HG02763 (cell line): ENCODE results near the gene PRKAR2B.
"Not testable (repeated sequence)": the region's sequence is repeated elsewhere in the genome, so short reads cannot be mapped to it uniquely, and the experiment has no call there.

Experiments
- ATAC-seq: cut with Tn5 transposase; IDR thresholded peaks from one replicate; pipeline ENCODE4 v1.9.1; 2021; ENCODE audit warnings: mild to moderate bottlenecking, moderate library complexity; ENCODE audit not compliant: unreplicated experiment

Gene PRKAR2B

DNA sequence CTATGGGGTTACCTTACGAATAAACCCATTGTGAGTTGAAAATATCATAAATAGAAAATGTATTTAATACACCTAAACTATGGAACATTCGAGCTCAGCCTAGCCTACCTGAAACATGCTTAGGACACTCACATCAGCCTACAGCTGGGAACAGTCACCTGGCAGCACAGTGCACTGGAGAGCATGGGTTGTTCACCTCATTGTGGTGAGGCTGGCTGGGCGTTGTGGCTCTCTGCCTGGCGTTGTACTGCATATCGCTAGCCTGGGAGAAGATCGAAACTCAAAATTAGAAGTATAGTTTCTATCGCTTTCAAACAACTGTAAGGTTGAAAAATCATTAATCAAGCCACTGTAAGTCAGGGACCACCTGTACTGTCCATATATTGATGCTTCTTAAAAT is 107.0 kb downstream of the PRKAR2B start:
- no peak for ATAC-seq

DNA sequence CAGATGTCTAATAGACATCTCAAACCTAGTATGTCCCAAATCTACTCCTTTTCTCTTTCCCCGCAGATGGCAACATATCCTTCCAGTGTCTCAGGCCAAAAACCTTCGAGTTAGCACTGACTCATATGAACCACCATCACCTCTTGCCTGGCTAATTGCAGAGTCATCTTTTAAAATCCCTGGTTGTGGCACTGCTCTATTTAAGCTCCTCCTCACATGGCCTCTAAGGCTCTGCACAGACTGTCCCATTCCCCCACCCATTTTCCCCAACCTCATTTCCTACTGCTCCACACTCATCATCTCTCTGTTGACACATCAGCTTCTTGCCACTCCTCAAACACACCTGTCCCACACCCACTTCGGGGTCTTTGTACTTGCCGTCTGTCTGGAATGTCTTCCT is 107.5 kb downstream of the PRKAR2B start:
- ATAC-seq = no peak

DNA sequence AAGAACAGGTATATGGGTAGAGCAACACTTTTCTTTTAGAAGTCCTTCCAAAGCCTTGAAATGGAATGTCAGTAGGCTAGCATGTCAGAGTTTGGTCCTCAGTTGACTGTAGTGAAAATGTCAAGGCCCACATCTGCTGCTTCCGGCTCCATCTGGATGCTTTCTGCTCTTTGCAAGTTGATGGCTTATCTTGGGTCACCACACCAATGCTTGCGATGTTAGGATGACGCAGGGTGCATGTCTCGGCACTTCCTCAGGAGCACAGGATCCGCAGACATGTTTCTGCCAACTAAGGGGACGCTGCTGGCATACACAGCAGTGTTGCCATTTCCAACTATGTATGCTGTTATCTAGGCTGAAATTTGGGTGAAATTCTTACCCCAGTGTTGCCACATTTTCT is 110.3 kb downstream of the PRKAR2B start:
- ATAC-seq = no peak

DNA sequence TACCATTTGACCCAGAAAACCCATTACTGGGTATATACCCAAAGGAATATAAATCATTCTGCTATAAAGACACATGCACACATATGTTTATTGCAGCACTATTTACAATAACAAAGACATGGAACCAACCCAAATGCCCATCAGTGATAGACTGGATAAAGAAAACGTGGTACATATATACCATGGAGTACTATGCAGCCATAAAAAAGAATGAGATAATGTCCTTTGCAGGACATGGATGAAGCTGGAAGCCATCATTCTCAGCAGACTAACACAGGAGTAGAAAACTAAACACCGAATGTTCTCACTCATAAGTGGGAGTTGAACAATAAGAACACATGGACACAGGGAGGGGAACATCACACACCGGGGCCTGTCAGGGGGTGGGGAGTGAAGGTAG is 111.2 kb downstream of the PRKAR2B start:
- ATAC-seq = not testable (repeated sequence)

DNA sequence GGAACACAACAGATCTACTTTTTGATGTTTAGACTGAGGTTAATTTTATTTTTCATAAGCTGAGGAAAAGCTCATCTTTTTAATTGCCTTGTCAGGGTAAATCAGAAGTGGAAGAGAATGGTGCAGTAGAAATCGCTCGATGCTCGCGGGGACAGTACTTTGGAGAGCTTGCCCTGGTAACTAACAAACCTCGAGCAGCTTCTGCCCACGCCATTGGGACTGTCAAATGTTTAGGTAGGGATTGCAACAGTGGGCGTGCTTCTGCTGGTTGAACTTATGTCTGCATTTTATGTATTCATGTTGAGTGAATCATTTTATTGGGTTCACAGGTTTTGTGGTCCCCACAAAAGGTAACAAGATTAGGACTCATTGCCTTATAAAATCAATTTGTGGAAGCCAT is 112.6 kb downstream of the PRKAR2B start:
- no peak for ATAC-seq

DNA sequence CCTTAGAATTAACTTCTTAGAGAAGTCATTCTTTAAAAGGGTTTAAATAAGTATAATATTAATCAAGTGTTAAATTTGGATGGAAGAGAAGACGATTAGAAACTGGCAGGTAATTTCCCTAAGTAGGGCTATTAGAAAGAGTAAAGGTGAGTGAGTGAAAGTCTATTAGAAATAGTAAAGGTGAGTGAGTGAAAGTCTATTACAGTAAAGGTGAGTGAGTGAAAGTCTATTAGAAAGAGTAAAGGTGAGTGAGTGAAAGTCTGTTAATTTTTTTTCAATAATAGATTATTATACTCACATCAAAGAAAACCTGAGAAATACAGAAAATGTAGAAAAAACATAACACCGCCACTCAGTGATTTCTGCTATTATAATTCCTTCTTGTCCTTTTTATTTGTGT is 113.5 kb downstream of the PRKAR2B start:
- no peak for ATAC-seq

DNA sequence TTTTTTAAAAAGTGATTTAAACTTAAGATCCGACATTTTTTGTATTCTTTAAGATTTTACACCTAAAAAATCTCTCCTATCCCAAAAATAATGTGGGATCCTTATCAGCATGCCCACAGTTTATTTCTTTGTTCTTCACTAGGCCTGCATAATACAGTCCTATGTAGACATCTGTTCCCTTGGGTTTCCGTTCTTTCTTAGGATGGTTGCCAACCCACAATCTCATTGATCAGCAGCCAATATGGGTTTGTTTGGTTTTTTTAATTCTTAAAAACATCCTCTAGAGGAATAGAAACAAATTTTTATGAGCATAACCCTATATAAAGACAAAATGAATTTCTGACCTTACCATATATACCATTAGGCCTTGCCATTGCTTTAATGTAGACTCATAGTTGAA is 115.9 kb downstream of the PRKAR2B start:
- ATAC-seq = no peak

DNA sequence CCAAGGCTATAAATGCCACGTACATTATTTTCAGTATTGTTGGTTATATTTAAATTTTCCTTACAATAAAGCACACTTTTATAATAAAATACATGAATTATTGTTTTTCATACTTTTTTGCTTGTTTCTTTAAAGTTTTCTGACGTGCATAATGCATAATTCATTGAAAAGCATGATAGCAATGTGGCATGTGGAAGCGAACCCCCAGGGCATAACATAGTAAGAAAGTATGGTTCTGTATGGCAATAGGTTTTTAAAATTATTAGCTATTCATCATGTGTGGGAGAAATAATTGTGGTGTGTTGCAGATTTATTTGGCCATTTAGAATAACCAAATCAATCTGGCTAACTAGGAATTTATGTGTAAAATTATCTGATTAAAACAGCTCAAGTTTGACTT is 116.9 kb downstream of the PRKAR2B start:
- ATAC-seq = no peak

DNA sequence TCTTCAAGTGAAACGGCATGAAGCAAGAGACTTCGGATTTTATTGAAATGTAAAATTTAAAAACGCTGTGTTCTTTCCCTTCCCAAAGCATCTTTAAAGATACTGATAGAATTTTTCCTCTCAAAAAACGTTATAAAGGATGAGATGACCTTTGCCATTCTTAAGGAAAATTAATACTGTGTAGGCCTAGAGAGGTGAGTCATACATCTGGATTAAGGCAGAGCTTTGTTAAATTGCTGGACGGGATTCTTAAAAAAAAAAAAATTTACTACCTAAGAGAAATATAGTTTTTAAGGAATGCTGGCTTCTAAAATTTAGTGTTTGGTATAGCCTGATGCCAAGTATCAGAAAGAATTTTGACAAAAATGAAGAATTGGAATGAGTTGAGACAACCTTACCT is 118.0 kb downstream of the PRKAR2B start:
- ATAC-seq = no peak

DNA sequence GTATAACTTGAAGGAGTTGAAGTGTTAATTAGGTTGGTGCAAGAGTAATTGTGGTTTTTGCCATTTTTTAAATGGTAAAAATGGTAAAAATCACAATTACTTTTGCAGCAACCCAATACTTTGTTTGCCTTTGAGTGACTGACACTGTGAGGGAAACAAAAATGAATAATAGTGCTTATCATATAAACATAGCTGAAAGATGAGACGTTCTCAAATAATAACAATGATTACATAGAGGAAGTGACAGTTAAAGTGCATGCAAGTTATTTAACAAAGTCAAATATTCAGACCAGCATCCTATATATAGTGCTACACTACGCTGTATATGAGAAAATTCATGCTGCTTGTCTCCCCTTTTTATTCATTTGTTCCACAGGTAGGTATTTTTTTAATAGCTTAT is 119.6 kb downstream of the PRKAR2B start:
- ATAC-seq = no peak

DNA sequence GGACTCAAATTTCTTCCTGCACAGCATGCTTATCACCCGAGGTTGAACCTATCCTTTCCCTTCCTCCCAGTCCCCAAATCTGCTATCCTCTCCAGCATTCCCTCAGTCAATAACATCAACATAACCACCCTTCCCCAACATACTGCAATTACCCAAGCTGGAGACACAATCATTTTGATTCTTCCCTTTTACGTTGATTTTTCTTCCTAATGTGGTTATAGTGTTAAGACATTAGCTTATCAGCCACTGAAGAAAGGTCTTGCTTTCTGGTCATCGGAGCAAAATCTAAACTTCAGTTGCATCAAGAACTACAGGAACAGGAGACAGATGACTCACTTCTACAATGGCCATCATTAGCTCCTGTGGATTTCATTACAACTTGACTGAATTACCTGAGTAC is 120.8 kb downstream of the PRKAR2B start:
- no peak for ATAC-seq

DNA sequence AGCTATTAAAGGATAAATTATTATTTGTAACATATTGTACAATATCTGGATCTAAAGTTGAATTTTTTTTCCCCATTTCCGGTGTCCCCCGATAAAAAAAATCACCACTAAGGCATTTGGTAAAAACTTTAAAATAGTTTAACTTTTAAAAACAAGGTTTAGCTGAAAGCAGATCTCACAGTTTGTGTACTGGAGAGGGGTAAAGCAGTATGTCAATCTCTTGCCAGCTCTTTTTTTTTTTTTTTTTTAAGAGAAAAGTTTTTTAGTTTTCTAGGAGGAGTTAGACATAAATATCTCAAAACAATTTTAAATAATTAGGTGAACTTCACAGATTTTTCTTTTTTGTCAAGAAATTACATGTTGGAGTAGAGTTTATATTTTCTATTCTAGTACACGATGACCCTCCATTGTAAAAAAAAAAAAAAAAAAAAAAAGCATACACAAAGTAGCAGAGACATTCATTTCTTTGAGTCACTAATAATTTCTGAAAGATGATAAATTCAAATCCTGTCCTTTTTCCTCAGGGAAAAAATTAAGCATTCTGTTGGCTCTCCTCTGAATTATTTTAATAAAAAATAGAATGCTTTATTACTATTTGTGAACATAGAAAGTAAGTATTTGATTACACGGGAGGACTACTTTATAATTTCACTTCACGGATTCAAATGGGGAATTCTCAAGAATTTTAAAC is 122.4 kb downstream of the PRKAR2B start:
- no peak for ATAC-seq

DNA sequence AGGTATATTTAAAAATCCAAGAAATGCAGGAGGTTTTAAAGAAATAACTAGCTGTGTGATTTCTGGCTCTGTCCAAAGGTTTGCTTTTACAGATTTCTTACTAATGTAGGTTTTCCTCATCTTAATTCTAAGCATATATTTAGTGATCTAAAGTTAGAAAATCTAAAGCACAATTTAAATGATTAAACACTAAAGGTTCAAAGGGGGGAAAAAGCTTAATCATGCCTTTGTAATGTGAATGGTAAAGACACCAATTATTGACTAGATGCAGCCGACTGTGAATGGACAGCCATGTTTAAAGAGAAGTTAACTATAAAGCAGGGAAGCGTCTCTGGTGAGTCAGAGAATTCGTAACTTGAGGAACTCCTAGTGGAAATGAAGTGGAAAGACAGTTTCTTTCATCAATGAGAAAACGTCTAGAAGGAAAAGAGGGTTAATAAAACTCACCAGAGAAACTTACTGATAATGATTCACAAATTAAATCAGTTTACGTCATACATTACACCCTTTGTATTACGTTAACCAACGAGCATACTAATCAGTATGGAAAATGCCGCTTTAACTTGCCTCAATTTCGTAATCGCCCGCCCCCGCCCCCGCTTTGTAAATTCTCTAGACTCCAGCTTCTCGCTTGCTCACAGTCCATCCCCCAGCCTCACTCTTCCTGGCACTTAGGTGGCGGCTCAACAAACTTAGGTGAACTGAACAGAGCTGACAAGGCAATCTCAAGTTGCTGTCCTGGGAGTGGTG is 123.2 kb downstream of the PRKAR2B start:
- ATAC-seq = no peak

DNA sequence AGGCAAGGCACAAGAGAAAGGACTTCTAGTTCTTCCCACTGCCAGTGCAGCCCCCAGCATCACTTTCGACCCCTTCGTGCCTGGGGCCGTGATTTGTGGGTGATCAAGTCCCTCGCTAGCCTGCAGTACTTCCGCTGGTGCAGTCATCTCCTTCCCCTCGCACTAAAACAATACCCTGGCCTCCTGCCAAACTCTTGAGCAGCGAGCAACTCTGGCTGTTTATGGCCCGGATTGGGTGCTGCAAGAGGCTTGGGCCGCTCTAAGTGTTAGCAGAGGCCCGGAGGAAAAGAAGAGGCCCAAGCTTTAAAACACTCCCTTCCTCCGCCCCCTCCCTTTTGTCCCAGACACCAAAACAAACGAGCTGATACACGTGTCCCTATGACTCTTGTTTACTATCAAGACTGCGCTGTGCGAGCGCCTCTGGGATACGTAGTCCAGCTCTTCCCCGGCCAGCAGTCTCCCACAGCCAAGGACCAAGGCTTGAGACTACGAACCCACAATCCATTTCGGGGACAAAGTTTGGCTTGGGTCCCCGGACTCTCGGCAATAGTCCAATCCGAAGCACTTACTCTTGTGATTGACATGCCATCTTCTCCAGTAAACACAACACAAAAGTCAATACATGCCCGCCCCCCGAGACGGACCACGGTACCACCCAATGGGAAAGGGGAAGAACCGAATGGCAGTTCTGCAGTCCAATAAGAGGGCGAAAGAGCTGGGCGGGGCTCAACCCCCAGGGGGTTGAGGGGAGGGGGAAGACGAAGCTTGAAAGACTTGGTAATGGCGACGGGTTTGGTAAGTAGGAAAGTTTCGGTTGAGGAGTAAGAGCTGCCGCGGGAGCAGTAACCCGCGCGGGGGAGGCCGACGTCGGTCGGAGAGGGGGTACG is 124.0 kb downstream of the PRKAR2B start, which contains the start of gene HBP1:
Gene HBP1 (plus strand): TSS at position 771 of the 887 bp plus-strand sequence. CDS start 10,891 bp downstream, outside the sequence.
- peak; percentile 87 for ATAC-seq

DNA sequence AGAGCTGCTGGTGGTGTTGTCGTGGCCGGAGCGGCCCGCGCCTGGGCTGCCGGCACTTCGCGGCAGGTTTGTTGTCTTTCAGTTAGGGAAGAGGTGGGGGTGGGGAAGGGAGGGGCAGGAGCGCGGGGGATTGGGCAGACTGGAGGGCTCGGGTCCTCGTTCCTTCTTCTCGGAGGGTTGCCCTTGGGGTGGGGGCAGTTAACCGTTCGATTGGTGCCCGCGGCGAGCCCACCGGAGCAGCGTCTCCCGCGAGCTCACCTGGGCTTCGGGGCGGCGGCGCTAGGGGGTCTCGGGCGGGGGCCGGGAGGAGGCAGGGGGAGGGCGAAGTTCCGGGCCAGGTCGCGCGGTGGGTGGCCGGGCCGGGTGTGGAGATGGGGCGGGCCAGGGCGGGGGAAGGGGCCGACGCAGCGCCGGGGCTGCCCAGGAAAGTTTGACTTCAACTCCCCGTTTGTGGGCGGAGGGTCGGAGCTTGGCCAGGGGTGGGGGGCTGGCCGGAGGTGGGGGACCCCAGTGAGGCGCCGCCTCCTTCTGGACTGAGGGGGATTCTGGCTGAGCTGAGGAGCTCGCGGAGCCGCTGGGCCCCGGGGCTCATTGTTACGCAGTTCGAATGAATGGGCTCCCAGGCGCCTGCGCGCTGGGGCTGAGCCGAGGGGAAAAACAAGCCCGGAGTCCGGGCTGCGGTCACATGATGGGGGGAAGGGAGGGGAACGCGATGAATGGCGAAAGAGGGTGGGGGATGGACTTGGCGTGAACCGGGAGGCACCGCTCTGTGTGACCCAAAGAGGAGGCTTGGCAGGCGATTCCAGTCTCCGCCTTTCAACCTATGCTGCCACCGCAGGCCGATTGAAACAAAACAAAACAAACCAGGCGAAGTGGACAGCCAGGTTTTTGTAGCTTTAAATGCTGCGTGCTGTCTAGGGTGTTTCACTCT is 124.9 kb downstream of the PRKAR2B start:
- ATAC-seq = peak; percentile 20

DNA sequence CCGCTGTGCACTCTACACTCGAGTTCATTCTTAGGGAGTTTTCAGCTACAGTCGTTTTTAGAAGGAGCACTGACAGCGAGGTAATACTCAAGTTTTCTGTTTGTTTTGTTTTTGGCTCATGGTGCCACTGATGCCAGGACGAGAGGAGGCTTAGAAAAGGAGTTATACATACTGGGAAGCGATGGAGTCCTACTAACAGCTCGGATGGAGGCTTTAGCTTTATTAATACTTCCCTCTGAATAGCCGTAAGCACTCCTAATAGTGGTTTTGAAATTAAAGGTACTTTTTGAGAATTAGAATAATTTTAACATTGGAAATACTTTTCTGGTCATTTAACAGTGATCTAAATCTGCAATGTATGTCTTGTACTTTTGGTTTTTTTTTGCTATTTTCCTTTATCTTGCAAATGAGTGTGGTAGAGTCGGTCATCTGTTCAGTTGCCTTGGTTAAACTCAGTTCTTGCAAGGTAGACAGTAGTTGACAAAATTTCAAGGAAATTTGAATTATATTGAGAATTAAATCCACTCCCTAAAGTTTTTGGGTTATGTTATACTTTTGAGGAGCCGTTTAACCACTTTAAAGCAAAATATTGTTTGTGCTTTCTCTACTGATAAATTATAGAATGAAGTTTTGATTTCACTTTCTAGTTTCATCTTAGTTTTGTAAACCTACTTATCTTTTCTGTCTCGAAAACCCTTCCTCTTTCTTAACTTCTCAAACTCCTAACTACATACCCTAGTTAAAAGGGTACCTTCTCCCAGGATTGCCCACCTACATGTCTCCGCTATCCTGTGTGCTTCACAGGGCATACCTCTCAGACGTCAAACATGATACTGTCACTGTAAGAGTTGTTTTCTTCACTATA is 125.8 kb downstream of the PRKAR2B start:
- no peak for ATAC-seq

DNA sequence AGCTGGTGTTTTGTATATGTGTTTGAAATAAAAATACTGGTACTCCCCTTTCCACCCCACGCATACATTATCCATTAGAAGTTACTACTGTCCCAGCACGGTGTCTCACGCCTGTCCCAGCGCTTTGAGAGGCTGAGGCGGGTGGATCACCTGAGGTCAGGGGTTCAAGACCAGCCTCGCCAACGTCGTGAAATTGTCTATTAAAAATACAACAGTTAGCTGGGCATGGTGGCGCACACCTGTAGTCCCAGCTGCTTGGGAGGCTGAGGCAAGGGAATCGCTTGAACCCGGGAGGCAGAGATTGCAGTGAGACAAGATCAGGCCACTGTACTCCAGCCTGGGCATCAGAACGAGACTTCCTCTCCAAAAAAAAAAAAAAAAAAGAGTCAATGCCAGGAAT is 127.0 kb downstream of the PRKAR2B start:
- no peak for ATAC-seq

DNA sequence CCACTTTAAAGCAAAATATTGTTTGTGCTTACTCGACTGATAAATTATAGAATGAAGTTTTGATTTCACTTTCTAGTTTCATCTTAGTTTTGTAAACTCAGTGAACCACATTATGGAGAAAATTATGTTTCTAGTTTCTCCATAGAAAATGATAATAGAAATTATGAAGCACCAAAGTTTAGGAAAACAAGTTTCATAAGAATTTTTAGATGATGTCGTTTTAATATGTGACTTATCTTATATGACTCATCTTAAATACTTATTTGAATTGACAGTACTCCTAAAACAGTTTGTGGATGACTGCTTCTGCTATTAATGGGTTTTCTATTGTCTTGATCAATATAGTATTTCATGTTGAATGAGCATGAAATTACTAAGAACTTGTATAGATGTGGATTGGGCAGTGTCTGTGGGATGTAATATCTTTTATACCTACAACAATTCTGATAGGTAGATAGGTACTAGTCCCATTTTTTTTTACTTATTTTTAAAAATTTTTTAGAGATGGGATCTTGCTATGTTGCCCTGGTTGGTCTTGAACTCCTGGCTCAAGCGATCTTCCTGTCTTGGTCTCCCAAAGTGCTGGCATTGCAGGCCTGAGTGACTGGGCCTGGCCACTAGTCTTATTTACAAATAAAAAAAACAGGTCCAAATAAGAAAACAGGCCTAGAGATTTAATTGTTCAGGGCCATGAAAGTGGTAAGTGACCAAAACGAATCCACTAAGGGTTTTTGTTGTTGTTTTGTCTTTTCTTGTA is 127.9 kb downstream of the PRKAR2B start:
- ATAC-seq = no peak

DNA sequence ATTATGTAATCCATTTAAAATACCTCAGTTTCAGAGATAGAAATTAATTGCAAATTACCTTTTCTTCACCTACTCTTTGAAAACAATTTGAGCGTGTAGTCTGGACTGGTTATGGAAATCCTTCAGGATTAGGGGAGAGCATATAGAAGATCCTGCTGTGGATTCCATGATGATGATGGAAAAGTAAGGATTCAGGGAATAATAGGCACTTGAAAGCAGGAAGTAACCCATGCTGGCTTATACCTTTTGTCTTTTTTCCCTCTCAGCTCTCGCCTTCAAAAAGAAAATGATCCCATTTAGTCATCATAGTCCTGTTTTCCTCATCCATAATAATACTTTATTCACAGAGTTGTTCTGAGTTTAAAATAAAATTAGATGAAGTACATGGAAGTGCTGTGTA is 128.7 kb downstream of the PRKAR2B start:
- ATAC-seq = no peak
